ENCODE data around the gene TCERG1L. TPM values are rescaled to one million over a fixed set of nuclear protein-coding genes. Genes with fewer than 3 reads are reported as not detected.

TCERG1L gene
- total RNA-seq, 1 experiment from 2014 or later, result 1.5 TPM

- POLR2A ChIA-PET, result no interaction called here
- Mint-ChIP-seq H3K36me3 (peaks cover 68% of the 10 kb centered on the region), H3K27me3 (ENCODE audit: low read depth) (peaks cover 23% of the 10 kb centered on the region), H3K4me1 (no peaks in the 10 kb centered on the region), H3K4me3 (no peak overlapping the region), H3K9me3 (peaks cover 53% of the 10 kb centered on the region), H3K27ac (no peak overlapping the region)
- TF ChIP-seq FOXP4 (CRISPR knock-in tag; IDR thresholded peaks at IDR 0.05) (no peak), ZNF396 (CRISPR knock-in tag; IDR thresholded peaks at IDR 0.05; ENCODE audit: borderline replicate concordance) (no peak), TEAD1 (CRISPR knock-in tag; IDR thresholded peaks at IDR 0.05) (no peak), SP1 (CRISPR knock-in tag; conservative IDR thresholded peaks at IDR 0.05) (no peak), NR1H2 (CRISPR knock-in tag; IDR thresholded peaks at IDR 0.05) (no peak), HMGXB4 (CRISPR knock-in tag; IDR thresholded peaks at IDR 0.05) (no peak), AR (CRISPR knock-in tag; IDR thresholded peaks at IDR 0.05) (no peak), IRF2 (CRISPR knock-in tag; IDR thresholded peaks at IDR 0.05; ENCODE audit: borderline replicate concordance, low read depth) (no peak), NFATC4 (CRISPR knock-in tag; IDR thresholded peaks at IDR 0.05) (no peak), MAX (CRISPR knock-in tag; IDR thresholded peaks at IDR 0.05) (no peak), ZNF263 (CRISPR knock-in tag; IDR thresholded peaks at IDR 0.05; ENCODE audit: low read depth) (no peak)
- ATAC-seq (no peak), DNase-seq (ENCODE audit: low spot score) (no peak)
- CTCF ChIA-PET, result no interaction called here
Measured at GRCh38 chr10:131269776-131270460, 41.6 kb downstream of the TCERG1L start.

- H3K4me1 Mint-ChIP-seq, result no peaks in the 10 kb centered on the region
- ATAC-seq, result no peak
- ChIA-PET POLR2A (no interaction called here), CTCF (no interaction called here)
- peaks cover 73% of the 10 kb centered on the region for H3K36me3 Mint-ChIP-seq
- no peak for DNase-seq (ENCODE audit: low spot score)
- H3K27ac Mint-ChIP-seq, result no peak overlapping the region
- no peak overlapping the region for H3K4me3 Mint-ChIP-seq
- peaks cover 50% of the 10 kb centered on the region for H3K9me3 Mint-ChIP-seq
- H3K27me3 Mint-ChIP-seq (ENCODE audit: low read depth), result peaks cover 24% of the 10 kb centered on the region
- TF ChIP-seq ZBTB43 (CRISPR knock-in tag; IDR thresholded peaks at IDR 0.05), result no peak
- no peak for TF ChIP-seq CBFB (CRISPR knock-in tag; IDR thresholded peaks at IDR 0.05; ENCODE audit: low read depth)
- no peak for TF ChIP-seq NR3C1 (CRISPR knock-in tag; conservative IDR thresholded peaks at IDR 0.05; ENCODE audit: low read depth)
- no peak for TF ChIP-seq ESRRA (CRISPR knock-in tag; IDR thresholded peaks at IDR 0.05; ENCODE audit: borderline replicate concordance)
- no peak for TF ChIP-seq GABPB1 (CRISPR knock-in tag; IDR thresholded peaks at IDR 0.05)
- TF ChIP-seq ZNF425 (CRISPR knock-in tag; conservative IDR thresholded peaks at IDR 0.05), result no peak
- TF ChIP-seq ATF3 (CRISPR knock-in tag; conservative IDR thresholded peaks at IDR 0.05), result no peak
- TF ChIP-seq ERG (CRISPR knock-in tag; IDR thresholded peaks at IDR 0.05), result no peak
- no peak for TF ChIP-seq SP1 (CRISPR knock-in tag; conservative IDR thresholded peaks at IDR 0.05)
- no peak for TF ChIP-seq ZNF512 (CRISPR knock-in tag; IDR thresholded peaks at IDR 0.05; ENCODE audit: borderline replicate concordance)
- TF ChIP-seq CREM (CRISPR knock-in tag; IDR thresholded peaks at IDR 0.05), result no peak
Measured at GRCh38 chr10:131267814-131268095, 43.8 kb downstream of the TCERG1L start.

Data from WTC11 (cell line).